Heart left ventricle (tissue), 16 donors: Measurements from ENCODE around the gene ASCC1. TPM values are rescaled to one million over a fixed set of nuclear protein-coding genes. Genes with fewer than 3 reads are reported as not detected.
A peak's percentile ranks its signal among the peaks of the same experiment; 100 is the strongest.

Experiments
- ATAC-seq, 4 donors: fragments of 200-7000 bp; cut with Tn5 transposase; one replicate each; pipeline ENCODE4 v1.9.1; 2020 to 2022; ENCODE audit warnings: moderate library complexity in 4 of 4, mild to moderate bottlenecking in 3 of 4, moderate number of reproducible peaks in 1 of 4
- DNase-seq, 5 donors: peaks; one replicate each; pipeline ENCODE4 v3.0.0-alpha.2; 2020
- H3K27ac ChIP-seq, 12 donors: fragments of 200-600 bp; sonication (generic) in 4 of 12; one replicate each; pipeline versions ENCODE4 v1.5.0 to v1.8.0; 2016 to 2022; ENCODE audit warnings: mild to moderate bottlenecking in 2 of 12
- H3K27me3 ChIP-seq, 9 donors: fragments of 200-600 bp; sonication (generic) in 2 of 9; one replicate each; pipeline versions ENCODE4 v1.5.1 to v1.8.0; 2016 to 2022; ENCODE audit warnings: mild to moderate bottlenecking in 3 of 9
- H3K36me3 ChIP-seq, 9 donors: fragments of 200-600 bp; sonication (generic) in 2 of 9; one replicate each; pipeline versions ENCODE4 v1.5.0 to v1.8.0; 2018 to 2022; ENCODE audit warnings: mild to moderate bottlenecking in 2 of 9
- H3K4me1 ChIP-seq, 12 donors: fragments of 200-600 bp; sonication (generic) in 4 of 12; one replicate each; pipeline versions ENCODE4 v1.5.0 to v1.8.0; 2016 to 2022; ENCODE audit warnings: mild to moderate bottlenecking in 3 of 12
- H3K4me3 ChIP-seq, 12 donors: fragments of 200-600 bp; sonication (generic) in 4 of 12; one replicate each; pipeline versions ENCODE4 v1.5.0 to v1.8.0; 2017 to 2022; ENCODE audit warnings: mild to moderate bottlenecking in 9 of 12, moderate library complexity in 4 of 12
- H3K9me3 ChIP-seq, 12 donors: fragments of 200-600 bp; sonication (generic) in 4 of 12; one replicate each; pipeline versions ENCODE4 v1.5.0 to v1.8.0; 2016 to 2022; ENCODE audit warnings: mild to moderate bottlenecking in 1 of 12
- CTCF ChIP-seq, 12 donors: fragments of 200-600 bp; sonication (generic) in 4 of 12; IDR thresholded peaks; one replicate each; pipeline versions ENCODE4 v1.5.0 to v1.8.0; 2018 to 2022; ENCODE audit warnings: antibody characterized with exemption in 12 of 12, mild to moderate bottlenecking in 5 of 12
- POLR2A ChIP-seq, 2 donors: fragments of 450-650 bp; IDR thresholded peaks; one replicate each; pipeline ENCODE4 v1.6.1; 2017; ENCODE audit warnings: antibody characterized with exemption in 2 of 2, mild to moderate bottlenecking in 2 of 2, moderate library complexity in 2 of 2
- WGBS, 4 donors: extraction: QIAGEN DNeasy Blood & Tissue Kit in 2 of 4; methylation state at CpG; one replicate each; pipeline versions ENCODE4 v1.1.5 to v1.1.7; 2013 to 2018; 5-methylcytosine and 5-hydroxymethylcytosine counted together
- intact Hi-C, 10 donors: fragments of 100-400 bp; cut with DNase I; formaldehyde crosslinking; loops; one replicate each; pipeline versions ENCODE4 v1.11.1 to v1.14.2; 2022
- polyA plus RNA-seq, 2 donors: library from polyadenylated mRNA; stranded (reverse); fragments of 200-250 nt; gene quantifications; one replicate each; pipeline ENCODE4 v1.2.3, GENCODE V29; 2013
- total RNA-seq, 9 donors: library from RNA; depleted of rRNA in 2 of 9; stranded (reverse); fragments of >200 nt in 2 of 9; fragmentation: NEBNext Ultra II Directional in 3 of 9; extraction: Animal tissue kit (Norgen Biotek cat#: 25700) in 3 of 9; gene quantifications; one replicate each; pipeline versions ENCODE4 v1.1.0 to v1.2.4, GENCODE V29; 2016 to 2023
- donor health status: ischemic (EF 13 %, LVEDD 7.1; RV severe dilation, severe dysfunction).
- donor health status: healthy with polysubstance abuse.
- donor health status: DM: no; HTN: yes; CAD: no.
- donor health status: DM: no; HTN: no; CAD: no.
- donor health status: ischemic (EF 25% LVEDD 6.9; RV normal size, moderate dysfunction).
- donor health status: ischemic (EF 25% LVEDD 5.7; RV mildly dilated, moderate dysfunction).
- donor health status: healthy.
- donor health status: DM: yes; HTN: yes; CAD: no.
- donor health status: ischemic (EF 35%, LVEDD 5.7; RV mildly dilated, moderate dysfunction).
- donor health status: nonischemic (EF 11% LVEDD 7.7; RV severe dilation, severe dysfunction).
- donor health status: DM: yes; HTN: yes; CAD: no.
- donor health status: PGD.
- donor health status: ischemic (EF 29% LVEDD 5.4; RV normal size, mild dysfunction).
- donor health status: nonischemic (EF 23%, LVEDD 6.1; RV moderate dilation, normal function).

ASCC1 gene
- total and polyA plus RNA-seq, 11 donors = 12.0 to 49.6 (median 35.3) TPM

GRCh38 chr10:72092171-72092924 is 123.7 kb downstream of the ASCC1 start:
- no peak overlapping the region for H3K4me3 ChIP-seq
- H3K27me3 ChIP-seq = peaks cover 0 to 33% (median 13%) of the 10 kb centered on the region in 9 donors
- ATAC-seq = no peak
- peaks cover 0 to 33% (median 19%) of the 10 kb centered on the region in 12 donors for H3K4me1 ChIP-seq
- 93 to 97% (median 94%) methylated on average over 8 of the region's 8 CpGs for WGBS, 4 donors
- H3K9me3 ChIP-seq = no peaks in the 10 kb centered on the region
- intact Hi-C loops = no loop called here
- no peak overlapping the region for H3K27ac ChIP-seq
- peaks cover 0 to 32% (median 15%) of the 10 kb centered on the region in 9 donors for H3K36me3 ChIP-seq
- DNase-seq = no peak
- TF ChIP-seq POLR2A (IDR thresholded peaks at IDR 0.05) (no peak), CTCF (IDR thresholded peaks at IDR 0.05) (no peak)

- intact Hi-C loops = no loop called here
- Histone ChIP-seq H3K9me3 (no peaks in the 10 kb centered on the region), H3K27me3 (peaks cover 0 to 35% (median 13%) of the 10 kb centered on the region in 9 donors), H3K4me1 (peaks cover 0 to 36% (median 20%) of the 10 kb centered on the region in 12 donors), H3K36me3 (peaks cover 0 to 13% (median 0%) of the 10 kb centered on the region in 9 donors), H3K27ac (peak overlapping the region in 3 of 12 donors; percentile 14 to 86 (median 82)), H3K4me3 (no peak overlapping the region)
- ATAC-seq = no peak
- 90 to 98% (median 96%) methylated on average over 3 of the region's 3 CpGs for WGBS, 4 donors
- TF ChIP-seq POLR2A (IDR thresholded peaks at IDR 0.05) = no peak
- no peak for TF ChIP-seq CTCF (IDR thresholded peaks at IDR 0.05)
- DNase-seq = no peak
Measured at GRCh38 chr10:72090326-72090725, 125.8 kb downstream of the ASCC1 start.

GRCh38 chr10:72089618-72090017 is 126.5 kb downstream of the ASCC1 start:
- peaks cover 0 to 35% (median 13%) of the 10 kb centered on the region in 9 donors for H3K27me3 ChIP-seq
- H3K9me3 ChIP-seq = no peaks in the 10 kb centered on the region
- H3K36me3 ChIP-seq = peaks cover 0 to 9% (median 0%) of the 10 kb centered on the region in 9 donors
- no peak overlapping the region for H3K4me3 ChIP-seq
- no peak for TF ChIP-seq CTCF (IDR thresholded peaks at IDR 0.05)
- 51 to 76% (median 65%) methylated on average over 6 of the region's 6 CpGs for WGBS, 4 donors
- intact Hi-C loops = no loop called here
- DNase-seq (no peak), ATAC-seq (peak in 2 of 4 donors; percentile 40 to 85)
- H3K27ac ChIP-seq = peak overlapping the region in 10 of 12 donors; percentile 9 to 86 (median 60)
- peaks cover 0 to 36% (median 20%) of the 10 kb centered on the region in 12 donors for H3K4me1 ChIP-seq

- Histone ChIP-seq H3K4me1 (peaks cover 0 to 36% (median 20%) of the 10 kb centered on the region in 12 donors), H3K9me3 (no peaks in the 10 kb centered on the region), H3K36me3 (peaks cover 0 to 4% (median 0%) of the 10 kb centered on the region in 9 donors), H3K27me3 (peaks cover 0 to 35% (median 13%) of the 10 kb centered on the region in 9 donors), H3K4me3 (peak overlapping the region in 10 of 12 donors; percentile 52 to 71 (median 60)), H3K27ac (peak overlapping the region in 10 of 12 donors; percentile 10 to 86 (median 65))
- ATAC-seq (peak in 3 of 4 donors; percentile 27 to 53 (median 40)), DNase-seq (peak in 1 of 5 donors; percentile 62)
- WGBS, 4 donors = 70 to 76% (median 74%) methylated on average over 12 to 14 of the region's 14 CpGs
- TF ChIP-seq CTCF (IDR thresholded peaks at IDR 0.05) = no peak
- no peak for TF ChIP-seq POLR2A (IDR thresholded peaks at IDR 0.05)
- intact Hi-C loops = no loop called here
Measured at GRCh38 chr10:72088889-72089575, 127.0 kb downstream of the ASCC1 start.
